DMS153 treated with DMSO at 0.1 percent for 48 hours (cell line): ENCODE measurements around the gene SMAD2.
"Not testable (repeated sequence)": the region's sequence is repeated elsewhere in the genome, so short reads cannot be mapped to it uniquely, and the experiment has no call there.

Source experiments
- DNase-seq: peaks from one replicate; lab custom pipeline; 2025; ENCODE audit not compliant: unreplicated experiment; lab: John Stamatoyannopoulos, UW

SMAD2 gene

GRCh38 chr18:47930199-47930930 is at the start of gene SMAD2:
SMAD2 (minus strand) TSS chr18:47930659; CDS start chr18:47896756, 33,903 bp downstream.
- DNase-seq = peak; percentile 64

- no peak for DNase-seq
Observed at GRCh38 chr18:47979611-47980200, 49.2 kb upstream of the SMAD2 start.

GRCh38 chr18:47978603-47979002 is 48.1 kb upstream of the SMAD2 start:
- DNase-seq = no peak

GRCh38 chr18:47978141-47978540 is 47.7 kb upstream of the SMAD2 start:
- DNase-seq = no peak

- DNase-seq = no peak
Observed at GRCh38 chr18:47975701-47976100, 45.2 kb upstream of the SMAD2 start.

- no peak for DNase-seq
Observed at GRCh38 chr18:47975105-47975504, 44.6 kb upstream of the SMAD2 start.

- no peak for DNase-seq
Observed at GRCh38 chr18:47970664-47971531, 40.4 kb upstream of the SMAD2 start.

- DNase-seq = no peak
Observed at GRCh38 chr18:47969816-47970215, 39.4 kb upstream of the SMAD2 start.

GRCh38 chr18:47968721-47969120 is 38.3 kb upstream of the SMAD2 start:
- DNase-seq = no peak

GRCh38 chr18:47968006-47968676 is 37.7 kb upstream of the SMAD2 start:
- DNase-seq = no peak

GRCh38 chr18:47964053-47964452 is 33.6 kb upstream of the SMAD2 start:
- DNase-seq = peak; percentile 14

- DNase-seq = not testable (repeated sequence)
Observed at GRCh38 chr18:47961003-47961402, 30.5 kb upstream of the SMAD2 start.

- DNase-seq = no peak
Observed at GRCh38 chr18:47953471-47953931, 23.0 kb upstream of the SMAD2 start.

GRCh38 chr18:47950511-47950910 is 20.1 kb upstream of the SMAD2 start:
- no peak for DNase-seq

GRCh38 chr18:47949202-47949601 is 18.7 kb upstream of the SMAD2 start:
- DNase-seq = no peak

GRCh38 chr18:47946889-47947288 is 16.4 kb upstream of the SMAD2 start:
- DNase-seq = no peak

GRCh38 chr18:47944972-47945852 is 14.8 kb upstream of the SMAD2 start:
- no peak for DNase-seq

- no peak for DNase-seq
Observed at GRCh38 chr18:47936952-47937351, 6.5 kb upstream of the SMAD2 start.

- DNase-seq = no peak
Observed at GRCh38 chr18:47935321-47936055, 5.0 kb upstream of the SMAD2 start.
